CD4-positive, alpha-beta T cell treated with Interleukin-17A for 1 hour (primary cell): ENCODE measurements around the gene PTPRR.

ENCODE experiments used
- DNase-seq: peaks from one replicate; pipeline ENCODE4 v3.0.0-alpha.2; 2020

PTPRR gene

DNA sequence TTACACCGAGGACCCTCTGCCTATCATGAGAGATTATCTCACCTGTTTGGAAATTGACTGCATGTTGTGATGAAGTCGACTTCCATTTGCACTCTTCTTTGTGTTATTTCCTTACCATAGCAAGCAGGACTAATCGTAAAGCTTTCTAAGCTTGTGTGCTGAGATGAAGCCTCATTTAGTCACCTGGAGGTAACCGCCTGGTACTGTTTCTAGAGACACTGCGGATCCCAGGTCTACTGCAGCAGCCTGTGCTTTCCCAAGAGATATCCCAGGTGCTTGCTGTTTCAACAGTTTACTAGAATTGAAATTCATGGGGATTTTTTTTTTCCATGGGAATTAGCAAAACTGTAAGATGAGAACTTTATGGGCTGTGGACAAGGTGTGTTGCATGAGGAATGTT is 131.8 kb downstream of the PTPRR start:
- DNase-seq = no peak

DNA sequence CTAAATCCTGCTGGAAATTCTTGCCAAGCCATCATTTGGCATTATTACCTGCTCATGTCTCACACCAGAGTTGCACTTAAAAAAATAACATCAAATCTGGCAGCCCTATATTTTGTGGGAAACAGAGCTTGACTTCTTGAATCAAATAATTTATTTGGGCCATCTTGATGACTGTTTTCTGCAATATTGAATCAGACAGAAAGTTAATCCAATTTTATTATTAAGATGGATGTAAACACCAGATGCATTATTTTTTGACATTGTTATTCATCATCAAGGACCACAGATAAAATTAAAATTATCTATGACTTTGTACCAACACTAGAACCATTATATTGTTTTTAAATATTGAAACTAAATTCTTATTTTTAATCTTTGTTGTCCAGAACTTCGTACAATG is 132.9 kb downstream of the PTPRR start:
- no peak for DNase-seq

DNA sequence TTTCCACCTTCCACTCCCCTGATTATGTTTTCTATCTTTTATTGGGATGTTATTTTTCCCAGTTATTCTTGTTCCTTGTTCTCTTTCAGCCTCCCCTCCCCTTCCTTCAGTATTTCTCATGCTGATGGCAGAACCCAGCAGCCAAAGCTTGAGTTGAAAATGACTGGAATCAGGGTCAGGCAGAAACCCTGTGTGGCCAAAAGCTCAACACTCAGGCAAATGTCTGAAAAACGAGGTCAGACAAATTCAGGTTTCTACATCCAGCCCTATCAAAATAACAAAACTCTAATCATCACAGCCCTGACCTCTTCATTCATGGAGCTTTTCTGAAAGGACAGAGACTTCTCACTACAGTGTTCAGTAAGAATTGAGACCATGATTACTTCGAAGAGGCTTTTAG is 134.6 kb downstream of the PTPRR start:
- DNase-seq = no peak

DNA sequence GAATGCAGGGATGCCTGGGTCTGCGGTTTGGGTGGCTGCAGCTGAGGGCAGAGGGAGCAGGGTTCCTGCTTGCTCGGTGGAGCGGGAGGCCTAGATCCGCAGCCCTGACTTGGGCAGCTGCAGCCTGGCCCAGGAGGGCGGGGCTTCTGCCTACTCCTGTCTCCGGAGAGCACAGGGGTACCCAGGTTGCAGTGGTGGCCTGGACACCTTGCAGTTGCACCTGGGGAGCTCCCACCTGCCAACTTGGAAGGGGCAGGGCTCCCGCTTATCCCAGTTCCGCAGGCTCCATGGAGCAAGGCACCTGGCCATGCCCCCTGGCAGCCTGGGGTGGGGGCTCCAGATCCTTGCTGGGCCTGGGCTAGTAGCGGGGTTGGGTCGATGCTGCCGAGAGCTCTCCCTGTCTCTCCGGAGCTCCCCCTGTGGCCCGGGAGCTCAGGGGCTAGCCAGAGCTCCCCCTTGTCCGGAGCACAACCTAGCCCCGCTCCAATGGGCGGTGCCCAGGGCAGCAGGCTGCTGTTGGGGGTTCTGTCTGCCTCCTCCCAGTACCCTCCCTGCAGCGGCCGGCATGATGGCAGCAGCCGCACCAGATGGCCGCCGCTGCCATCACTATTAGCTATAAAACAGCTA is 136.4 kb downstream of the PTPRR start:
- DNase-seq = no peak

DNA sequence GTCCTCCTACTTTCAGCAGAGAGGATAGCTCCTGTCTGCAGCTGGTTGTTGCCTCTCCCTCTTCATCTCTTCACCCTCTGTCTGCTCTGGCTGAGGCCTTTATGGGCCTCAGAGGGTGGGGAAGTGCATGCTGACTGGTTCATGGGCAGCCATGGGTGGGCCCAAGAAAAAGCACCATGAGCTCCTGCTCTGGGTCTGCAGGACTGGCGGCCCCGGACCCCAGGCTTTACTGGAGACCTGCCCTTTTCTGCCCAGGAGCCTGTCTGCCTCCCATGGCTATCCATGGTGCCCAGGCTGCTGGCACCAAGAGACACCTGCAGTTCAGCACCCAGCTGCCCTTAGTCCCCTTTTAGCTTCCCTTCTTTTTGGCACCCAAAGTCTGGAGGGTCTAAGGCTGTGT is 137.1 kb downstream of the PTPRR start:
- no peak for DNase-seq

DNA sequence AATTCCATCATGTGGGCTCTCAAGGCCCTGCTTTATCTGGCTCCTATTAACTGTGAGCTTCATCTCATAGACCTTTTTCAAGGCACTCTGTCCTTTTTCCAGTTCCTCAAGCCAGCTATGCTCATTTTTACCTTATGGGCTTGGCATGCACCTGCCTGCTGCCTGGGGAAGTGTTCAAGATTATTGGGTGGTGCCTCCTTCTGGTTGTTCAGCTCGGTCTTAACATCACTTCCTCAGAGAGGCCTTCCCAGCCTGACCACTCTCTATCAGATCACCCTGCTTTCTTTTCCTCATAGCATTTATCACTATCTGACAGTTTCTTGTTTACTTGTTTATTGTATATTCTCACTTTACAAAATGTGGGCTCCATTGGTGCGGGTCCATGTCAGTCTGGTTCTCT is 141.3 kb downstream of the PTPRR start:
- DNase-seq = no peak

DNA sequence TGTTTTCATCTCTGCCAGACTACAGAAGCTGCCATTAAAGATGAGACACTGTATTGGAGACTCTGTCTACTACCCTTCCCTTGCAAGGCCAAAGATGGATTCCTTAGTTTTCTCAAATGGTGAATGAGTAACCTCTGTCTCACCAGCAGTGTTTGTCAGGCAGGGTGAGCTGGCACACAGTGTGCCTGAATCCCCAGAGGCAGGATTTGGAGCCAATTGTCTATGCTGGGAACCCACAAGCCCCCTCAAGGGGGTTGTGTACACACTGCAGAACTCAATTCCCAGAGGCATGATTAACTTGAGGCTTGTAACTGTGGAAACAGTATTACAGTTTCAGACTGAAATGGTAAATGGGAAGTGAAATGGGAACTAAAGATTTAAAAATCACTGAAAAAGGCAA is 146.5 kb downstream of the PTPRR start:
- no peak for DNase-seq

DNA sequence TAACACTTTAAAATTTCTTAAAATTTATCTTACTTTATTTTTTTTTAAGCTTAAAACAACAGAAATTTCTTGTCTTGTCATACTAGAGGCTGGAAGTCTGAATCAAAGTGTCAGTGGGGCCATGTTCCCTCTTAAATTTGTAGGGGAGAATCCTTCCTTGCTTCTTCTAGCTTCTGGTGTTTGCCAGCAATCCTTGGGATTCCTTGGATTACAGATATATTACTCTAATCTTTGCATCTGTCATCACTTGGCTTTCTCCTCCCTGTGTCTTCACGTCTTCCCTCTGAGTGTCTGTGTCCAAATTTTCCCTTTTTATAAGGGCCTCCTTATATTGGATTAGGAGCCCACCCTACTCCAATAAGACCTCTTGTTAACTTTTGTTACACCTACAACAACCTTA is 147.7 kb downstream of the PTPRR start:
- DNase-seq = no peak

DNA sequence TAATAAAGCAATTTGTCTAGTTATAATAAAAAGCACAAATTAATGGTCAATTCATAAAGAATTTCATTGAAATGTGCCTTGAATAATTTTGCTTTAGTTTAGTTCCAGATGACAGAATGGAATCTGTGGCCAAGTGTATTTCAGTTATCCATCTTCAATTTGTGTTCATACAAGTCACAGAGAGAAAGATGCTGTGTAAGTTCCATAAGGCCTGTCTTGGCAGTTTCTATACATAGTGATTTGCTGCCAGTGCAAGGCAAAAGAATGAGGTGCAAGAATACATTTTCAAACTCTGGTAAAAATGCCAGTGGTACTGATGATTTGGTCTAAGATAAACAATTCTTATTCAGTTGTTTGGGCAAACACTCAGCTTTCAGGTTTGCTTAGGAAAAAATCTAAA is 149.0 kb downstream of the PTPRR start:
- no peak for DNase-seq

DNA sequence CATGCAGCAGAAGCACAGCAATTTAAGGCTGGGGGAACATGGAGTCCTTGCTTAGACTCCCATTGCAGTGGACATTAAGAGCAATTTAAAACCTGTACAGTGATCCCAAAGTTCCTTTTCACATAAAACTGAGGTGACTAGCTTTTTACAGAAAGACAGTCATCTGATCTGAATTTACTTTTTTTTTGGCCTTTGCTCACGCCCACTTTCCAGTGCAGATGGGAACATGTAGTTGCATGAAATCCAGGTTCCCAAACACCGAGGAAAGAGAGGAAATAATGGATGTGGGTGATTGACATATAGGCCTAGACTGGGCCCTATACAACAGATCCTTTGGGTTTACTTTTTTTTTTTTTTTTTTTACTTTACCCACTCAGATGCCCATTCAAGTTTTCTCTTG is 156.9 kb downstream of the PTPRR start:
- no peak for DNase-seq

DNA sequence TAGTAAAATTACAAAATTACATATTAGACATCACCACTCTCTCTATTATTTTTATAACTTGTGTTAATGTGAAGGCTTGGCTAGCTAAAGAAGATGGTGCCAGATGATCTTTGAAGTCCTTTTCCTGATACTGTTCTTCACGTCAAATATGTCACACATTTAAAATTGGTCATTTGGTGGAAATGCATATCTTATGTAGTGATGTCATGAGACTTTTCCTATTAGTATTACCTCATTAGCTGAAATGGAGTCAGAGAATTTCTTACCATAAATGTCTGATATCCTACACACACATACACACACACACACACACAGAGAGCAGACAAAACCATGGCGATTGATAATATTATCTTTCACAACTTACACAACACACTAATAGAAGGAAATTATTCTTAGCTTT is 158.5 kb downstream of the PTPRR start:
- DNase-seq = no peak

DNA sequence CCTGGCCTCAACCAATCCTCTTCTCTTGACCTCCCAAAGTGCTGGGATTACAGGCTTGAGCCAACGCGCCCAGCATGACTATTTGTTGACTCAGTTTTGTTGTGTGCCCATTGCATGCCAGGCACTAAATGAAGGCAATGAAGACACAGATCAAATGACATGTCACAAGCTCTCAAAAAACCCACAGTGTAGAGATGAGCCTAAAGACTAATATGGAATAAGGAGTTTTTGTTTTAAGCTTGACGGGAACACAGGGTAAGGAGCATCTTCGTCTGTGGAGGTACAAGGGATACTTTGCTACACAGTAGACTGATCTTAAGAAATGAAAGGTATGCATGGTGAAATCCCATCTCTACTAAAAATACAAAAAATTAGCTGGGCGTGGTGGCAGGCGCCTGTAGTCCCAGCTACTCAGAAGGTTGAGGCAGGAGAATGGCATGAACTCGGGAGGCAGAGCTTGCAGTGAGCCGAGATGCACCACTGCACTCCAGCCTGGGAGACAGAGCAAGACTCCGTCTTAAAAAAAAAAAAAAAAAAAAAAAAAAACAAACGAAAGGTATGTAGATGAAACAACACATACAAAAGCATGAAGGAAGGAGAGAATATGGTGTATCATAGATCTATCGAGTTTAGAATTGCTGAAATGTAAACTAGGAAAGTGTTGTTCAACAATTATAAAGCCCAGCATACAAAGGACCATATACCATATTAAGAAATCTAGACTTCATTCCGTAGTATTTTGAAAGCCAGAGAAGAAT is 161.2 kb downstream of the PTPRR start:
- no peak for DNase-seq

DNA sequence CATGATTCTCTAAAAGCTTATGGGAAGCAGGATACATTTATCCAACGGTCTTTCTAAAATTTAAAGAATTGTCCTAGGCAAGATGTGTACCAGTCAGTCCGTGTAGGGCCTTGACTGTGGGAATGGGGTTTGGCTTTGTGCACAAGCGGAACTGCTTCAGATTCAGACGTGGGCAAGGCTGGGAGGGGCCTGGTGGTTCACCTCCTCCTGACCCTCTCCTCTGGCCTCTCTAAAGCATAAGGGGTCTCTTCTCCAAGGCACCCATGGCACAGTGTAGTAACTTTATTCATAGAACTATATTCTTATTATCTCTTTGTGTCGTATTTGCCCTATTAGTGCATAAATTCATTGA is 162.1 kb downstream of the PTPRR start:
- DNase-seq = no peak

DNA sequence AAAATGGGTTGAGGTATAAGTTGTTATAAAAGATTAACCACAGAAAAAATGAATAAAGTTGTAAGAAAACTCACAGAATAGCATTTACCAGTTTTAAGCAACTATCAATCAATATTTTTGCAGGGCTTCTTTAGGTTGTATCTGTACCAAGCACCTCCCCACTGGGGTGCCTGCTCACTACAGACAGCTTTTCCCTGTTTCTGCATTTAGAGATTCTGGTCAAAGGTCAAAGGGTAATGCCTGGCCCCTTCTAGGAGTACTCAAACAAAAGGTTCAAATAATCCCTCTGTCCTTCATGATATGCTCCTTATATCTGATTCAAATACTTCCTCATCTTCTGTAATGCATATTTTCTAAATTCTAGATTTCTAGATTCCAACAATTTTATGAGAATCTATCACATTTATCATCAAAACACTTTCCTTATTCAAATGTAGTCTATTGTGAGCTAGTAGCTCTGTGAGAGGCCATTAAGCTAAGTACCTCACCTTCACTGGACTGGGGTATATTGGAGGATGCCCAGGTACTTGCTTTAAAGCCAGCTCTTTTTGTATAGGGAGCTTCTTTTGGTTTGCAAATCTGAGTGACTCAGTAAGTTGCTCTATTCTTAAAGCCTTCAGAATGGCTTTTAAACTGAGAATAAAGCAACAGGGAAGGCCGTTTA is 162.6 kb downstream of the PTPRR start:
- DNase-seq = no peak

DNA sequence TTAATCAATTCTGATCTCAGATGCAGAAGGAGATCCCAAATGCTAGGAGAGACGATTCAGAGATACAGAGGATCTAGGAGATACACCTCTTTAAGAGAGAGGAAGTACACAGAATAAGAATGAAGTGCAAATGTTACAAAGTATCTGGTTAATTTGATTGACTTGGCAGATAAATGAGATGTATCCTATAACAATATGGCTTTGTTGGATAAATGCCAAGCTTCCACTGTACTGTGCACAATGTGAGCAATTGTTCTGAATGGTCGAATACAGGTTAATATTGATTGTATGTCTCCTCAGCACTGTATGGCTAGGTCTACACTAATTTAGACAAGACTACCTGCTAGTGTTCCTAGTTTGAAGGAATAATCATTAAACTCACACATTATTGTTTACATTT is 163.7 kb downstream of the PTPRR start:
- no peak for DNase-seq

DNA sequence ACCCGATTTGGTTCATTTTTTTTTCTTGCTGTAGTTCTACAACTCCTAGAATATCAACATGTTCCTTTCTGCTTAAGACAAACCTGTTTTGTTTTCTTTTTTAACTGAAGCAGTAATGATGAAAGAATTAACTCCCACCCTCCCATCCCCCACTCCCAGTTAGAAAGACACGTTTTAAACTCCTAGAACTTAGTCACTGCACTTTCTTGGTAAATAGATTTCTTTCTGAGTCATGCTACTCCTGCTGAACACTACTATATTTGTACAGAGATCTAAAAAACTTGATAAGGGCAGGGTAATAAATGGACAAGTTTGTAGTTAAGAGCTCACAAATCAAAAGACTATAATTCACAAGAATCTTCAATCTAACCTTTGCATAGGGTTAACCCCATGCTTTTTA is 164.4 kb downstream of the PTPRR start:
- DNase-seq = no peak

DNA sequence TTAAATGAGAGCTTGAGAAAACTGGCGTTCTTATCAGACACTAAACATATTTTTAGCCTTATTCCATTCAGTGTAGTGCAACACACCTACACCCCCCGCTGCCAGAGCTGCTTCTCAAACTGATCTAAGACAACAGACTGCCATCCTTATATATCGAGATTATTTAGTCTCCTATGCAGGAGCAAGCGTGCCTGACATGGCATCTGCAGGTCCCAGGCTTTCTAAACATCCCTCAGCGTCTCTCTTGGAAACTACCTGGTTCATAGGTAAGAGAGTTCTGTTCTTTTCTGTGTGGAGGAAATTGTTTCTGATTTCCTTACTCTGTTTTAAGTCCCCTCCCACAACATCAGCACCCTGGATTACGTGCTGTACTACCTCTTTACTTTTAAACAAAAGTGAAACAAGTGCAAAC is 166.2 kb downstream of the PTPRR start:
- no peak for DNase-seq

DNA sequence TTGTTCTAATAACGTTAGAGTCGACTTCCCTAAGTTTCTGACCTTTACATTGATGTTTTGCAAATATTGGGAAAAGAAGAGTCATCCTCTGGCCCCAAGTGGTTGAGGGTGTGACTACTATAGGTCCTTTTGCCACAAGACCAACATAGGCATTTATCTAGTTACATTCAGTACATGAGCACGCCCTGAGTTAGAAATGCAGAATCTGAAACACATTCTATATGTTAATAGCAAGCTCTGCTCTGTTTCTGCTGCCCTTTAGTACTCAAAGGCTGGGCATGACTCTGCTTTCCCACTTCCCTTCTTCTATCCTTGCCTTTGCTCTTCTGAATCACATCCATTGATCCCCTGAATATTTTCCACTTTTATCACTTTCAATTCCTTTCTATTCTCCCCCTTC is 168.2 kb downstream of the PTPRR start:
- no peak for DNase-seq

DNA sequence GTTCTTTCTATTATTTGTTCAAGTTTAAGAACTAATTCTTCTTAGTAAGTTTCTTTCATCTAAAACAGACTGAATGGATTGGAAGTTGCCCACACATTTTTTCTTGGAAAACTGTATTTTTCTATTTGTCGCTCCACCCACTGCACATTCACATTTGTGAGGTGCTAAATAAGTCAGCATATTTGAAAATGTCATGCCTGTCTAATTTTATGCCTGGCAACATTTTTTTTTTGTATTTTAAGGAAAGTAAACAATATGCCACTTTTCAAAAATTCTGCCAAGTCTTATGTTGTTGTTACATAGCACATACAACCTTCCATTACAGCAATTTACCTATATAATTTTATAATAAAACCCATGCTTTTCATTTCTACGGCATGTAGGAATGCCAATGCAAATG is 170.6 kb downstream of the PTPRR start:
- DNase-seq = no peak

DNA sequence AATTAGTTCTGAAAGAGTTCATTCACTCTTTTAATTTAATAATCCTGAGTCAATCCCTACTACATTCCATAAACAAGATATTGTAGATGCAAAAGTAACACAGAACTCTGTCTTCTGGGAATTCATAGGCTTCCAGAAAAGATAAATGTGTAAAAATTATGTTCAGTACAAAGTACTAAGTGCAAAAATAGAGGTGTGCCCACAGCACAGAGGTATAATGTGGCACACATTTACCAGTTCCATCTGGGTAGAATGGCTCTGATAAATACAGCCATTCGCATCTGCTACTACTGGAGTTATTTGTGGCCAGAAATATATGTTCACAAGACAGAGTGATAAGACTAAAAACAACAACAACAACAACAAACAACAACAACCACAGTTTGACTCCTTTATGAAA is 171.7 kb downstream of the PTPRR start:
- DNase-seq = no peak

DNA sequence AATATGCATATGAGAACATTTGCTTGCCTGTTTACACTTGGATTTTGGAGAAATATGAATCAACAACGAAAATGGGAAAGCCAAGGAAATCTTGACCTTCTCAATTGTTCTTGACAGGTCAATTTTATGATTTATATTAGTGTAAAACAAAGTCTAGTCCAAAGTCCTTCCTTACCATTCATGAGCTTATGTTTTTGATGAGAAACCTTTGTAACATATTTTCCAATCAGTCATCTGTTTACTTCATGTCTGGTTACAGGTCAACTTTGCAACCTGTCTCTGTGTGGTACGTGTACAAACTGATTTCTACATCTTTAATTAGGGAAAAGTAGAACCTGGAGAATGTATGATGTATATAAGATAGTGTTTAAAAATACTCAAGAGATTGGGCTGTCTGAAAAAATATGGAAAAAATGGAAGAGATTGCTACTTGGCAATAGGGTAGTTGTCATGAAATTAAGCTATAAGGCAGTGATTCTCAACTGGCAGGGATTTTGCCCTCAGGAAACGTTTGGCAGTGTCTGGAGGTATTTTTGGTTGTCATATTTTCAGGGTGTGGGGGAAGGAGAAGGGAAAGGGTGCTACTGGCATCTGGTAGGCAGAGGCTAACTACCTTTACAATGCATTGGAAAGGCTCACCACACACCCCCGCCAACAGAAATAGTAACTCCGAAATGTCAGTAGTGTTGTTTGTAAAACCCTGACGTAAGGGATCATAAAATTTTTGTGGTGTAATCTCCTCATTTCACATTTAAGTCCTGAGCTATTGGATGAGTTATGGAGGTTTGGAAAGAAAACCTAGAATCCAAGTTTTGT is 172.9 kb downstream of the PTPRR start:
- DNase-seq = no peak

DNA sequence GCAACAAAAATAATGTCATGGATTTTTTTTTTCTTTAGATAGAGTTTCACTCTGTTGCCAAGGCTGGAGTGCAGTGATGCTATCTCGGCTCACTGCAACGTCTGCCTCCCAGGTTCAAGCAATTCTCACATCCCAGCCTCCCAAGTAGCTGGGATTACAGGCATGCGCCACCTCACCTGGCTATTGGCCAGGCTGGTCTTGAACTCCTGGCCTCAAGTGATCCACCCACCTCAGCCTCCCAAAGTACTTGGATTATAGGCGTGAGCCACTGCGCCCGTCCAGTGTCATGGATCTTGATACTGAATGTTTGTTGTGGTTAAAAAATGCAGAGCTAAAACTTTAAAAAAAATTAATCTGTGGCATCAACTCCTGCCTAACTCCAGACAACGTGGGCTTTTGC is 175.5 kb downstream of the PTPRR start:
- DNase-seq = no peak

DNA sequence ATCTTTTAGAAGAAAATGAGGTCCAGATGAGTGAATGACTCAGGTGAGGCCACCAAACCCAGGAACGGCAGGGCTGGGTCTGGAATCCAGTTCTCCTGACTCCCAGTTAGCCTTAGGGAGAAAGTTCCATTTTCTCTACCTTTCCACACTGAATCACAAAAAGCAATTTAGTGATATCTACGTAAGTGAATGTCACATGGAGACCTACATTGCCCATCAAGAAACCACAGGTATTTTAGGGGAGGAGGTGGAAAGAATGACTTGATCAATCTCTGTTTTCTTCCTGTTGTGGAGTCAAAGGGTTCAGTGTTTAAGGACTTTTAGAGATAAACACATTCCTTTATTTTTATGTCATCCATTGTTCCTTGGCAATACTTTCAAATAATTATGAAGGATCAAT is 176.4 kb downstream of the PTPRR start:
- DNase-seq = no peak

DNA sequence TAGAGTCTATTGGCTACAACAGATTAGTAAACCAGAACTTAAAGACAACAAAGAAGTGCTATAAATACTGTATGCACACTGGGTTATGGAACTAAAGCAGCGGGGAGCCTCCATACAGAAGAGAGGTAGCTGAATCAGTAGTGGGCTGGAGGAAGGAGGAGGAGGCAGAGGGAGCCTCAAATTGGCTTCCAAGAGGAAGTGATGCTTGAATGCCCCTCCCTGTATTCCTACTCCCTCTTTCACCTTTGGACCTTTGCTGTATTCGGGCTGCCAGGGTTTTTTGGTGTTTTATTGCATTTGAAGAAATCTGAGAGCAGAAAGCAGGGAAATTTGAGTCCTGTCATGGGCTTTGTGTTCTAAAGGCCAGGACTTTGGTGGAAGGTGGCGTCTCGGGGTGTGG is 179.3 kb downstream of the PTPRR start:
- DNase-seq = no peak
